ENCODE measurements around the gene FGD6.

The FGD6 gene

DNA sequence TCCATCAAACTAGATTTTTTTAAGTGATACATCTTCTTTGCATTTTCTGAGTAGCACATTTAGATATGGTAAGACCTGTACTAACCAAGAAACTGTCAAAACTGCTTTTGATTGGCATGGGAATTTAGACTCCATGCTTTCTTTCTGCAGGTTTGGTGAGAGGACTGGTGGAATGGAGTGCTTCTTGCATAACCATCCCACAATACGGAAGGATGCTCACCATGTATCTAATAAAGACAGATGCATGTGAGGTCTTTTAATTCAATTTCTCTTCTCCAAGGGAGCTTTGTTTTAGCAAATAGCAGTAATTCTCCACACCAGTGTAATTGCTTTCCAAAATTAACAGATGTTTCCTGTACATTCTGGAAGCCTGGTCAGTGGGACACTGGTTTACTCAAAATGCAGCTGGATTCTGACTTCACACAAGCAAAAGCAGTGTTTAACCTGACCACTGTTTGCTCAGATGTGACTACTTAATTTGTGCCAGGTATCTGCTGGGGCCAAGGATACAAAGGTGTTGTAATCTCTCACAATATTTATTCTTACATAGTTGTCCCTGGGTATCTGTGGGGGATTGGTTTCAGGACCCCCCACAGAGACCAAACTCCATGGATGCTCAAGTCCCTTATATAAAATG is 26.1 kb downstream of the FGD6 start:
- no peak overlapping the region for H3K27ac ChIP-seq (ENCODE audit: low read depth, low read length)
- WGBS (ENCODE audit: extremely low coverage, insufficient coverage, low lambda C conversion rate) = no CpG with 5 or more reads among the region's 1 CpG
- no peak overlapping the region for H3K9ac ChIP-seq (ENCODE audit: low read length)
- no peak overlapping the region for H2BK120ac ChIP-seq (ENCODE audit: low read depth, low read length)
- no peak overlapping the region for H3K4me2 ChIP-seq (ENCODE audit: low read length)
- DNase-seq = no peak
- H2BK5ac ChIP-seq (ENCODE audit: low read length) = no peak overlapping the region
- no peaks in the 10 kb centered on the region for H3K4me1 ChIP-seq (ENCODE audit: control insufficient read depth, low read depth, low read length)
- no peak overlapping the region for H2AK5ac ChIP-seq (ENCODE audit: low read length)
- peaks cover 8% of the 10 kb centered on the region for H3K79me1 ChIP-seq (ENCODE audit: low read length)
- no peaks in the 10 kb centered on the region for H3K36me3 ChIP-seq (ENCODE audit: control insufficient read depth, insufficient read depth, low read length)
- H3K27me3 ChIP-seq (ENCODE audit: insufficient read depth, low read length, poor library complexity) = no peaks in the 10 kb centered on the region
- no peak overlapping the region for H3K18ac ChIP-seq (ENCODE audit: low read length)
- H3K4me3 ChIP-seq (ENCODE audit: low read length) = no peak overlapping the region
- H3K23ac ChIP-seq (ENCODE audit: low read length) = no peak overlapping the region
- no peak overlapping the region for H3K4ac ChIP-seq (ENCODE audit: low read depth, low read length)
- no peak overlapping the region for H2BK15ac ChIP-seq (replicated peaks; ENCODE audit: low read depth)
- H3K56ac ChIP-seq (ENCODE audit: low read length) = no peak overlapping the region
- H4K5ac ChIP-seq (ENCODE audit: low read length) = no peak overlapping the region
- H3K79me2 ChIP-seq (ENCODE audit: control insufficient read depth, insufficient read depth, low read length) = peaks cover 3% of the 10 kb centered on the region
- H4K8ac ChIP-seq (ENCODE audit: low read depth, low read length) = no peak overlapping the region

DNA sequence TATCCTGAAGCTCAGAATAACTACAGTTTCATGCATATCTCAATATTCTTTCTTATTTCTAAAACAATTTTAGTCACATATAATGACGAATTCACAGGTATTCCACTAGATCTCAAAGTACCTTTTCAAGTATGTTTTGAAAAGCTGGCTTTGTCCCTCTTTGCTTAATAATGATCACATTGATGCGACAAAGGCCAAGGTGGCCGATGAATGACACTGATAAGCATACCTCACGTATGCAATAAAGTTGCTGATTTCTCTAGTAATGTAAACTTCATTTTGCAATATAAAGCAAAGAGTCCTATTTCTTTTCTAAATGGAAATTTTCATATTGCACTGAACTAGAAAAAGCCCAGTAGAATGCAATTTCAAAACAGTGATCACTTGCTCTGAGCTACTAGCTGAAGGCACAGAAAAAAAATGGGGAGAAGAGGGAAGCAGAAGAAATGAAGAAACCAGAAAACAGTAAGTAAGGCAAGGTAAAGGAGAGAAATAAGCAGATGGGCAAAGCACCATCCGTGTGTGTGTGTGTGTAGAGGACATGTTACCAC is 29.3 kb downstream of the FGD6 start:
- WGBS (ENCODE audit: extremely low coverage, insufficient coverage, low lambda C conversion rate) = 100% methylated on average over 1 of the region's 5 CpGs
- H2AK5ac ChIP-seq (ENCODE audit: low read length) = no peak overlapping the region
- H3K79me1 ChIP-seq (ENCODE audit: low read length) = peaks cover 9% of the 10 kb centered on the region
- H3K9ac ChIP-seq (ENCODE audit: low read length) = no peak overlapping the region
- no peaks in the 10 kb centered on the region for H3K4me1 ChIP-seq (ENCODE audit: control insufficient read depth, low read depth, low read length)
- no peak overlapping the region for H4K8ac ChIP-seq (ENCODE audit: low read depth, low read length)
- no peak overlapping the region for H3K4ac ChIP-seq (ENCODE audit: low read depth, low read length)
- peak overlapping the region; percentile 12 for H3K56ac ChIP-seq (ENCODE audit: low read length)
- no peak for DNase-seq
- no peak overlapping the region for H2BK5ac ChIP-seq (ENCODE audit: low read length)
- no peak overlapping the region for H3K4me3 ChIP-seq (ENCODE audit: low read length)
- no peaks in the 10 kb centered on the region for H3K36me3 ChIP-seq (ENCODE audit: control insufficient read depth, insufficient read depth, low read length)
- H3K79me2 ChIP-seq (ENCODE audit: control insufficient read depth, insufficient read depth, low read length) = peaks cover 3% of the 10 kb centered on the region
- no peak overlapping the region for H2BK120ac ChIP-seq (ENCODE audit: low read depth, low read length)
- H3K4me2 ChIP-seq (ENCODE audit: low read length) = no peak overlapping the region
- no peaks in the 10 kb centered on the region for H3K27me3 ChIP-seq (ENCODE audit: insufficient read depth, low read length, poor library complexity)
- no peak overlapping the region for H2BK15ac ChIP-seq (replicated peaks; ENCODE audit: low read depth)
- no peak overlapping the region for H3K18ac ChIP-seq (ENCODE audit: low read length)
- H3K27ac ChIP-seq (ENCODE audit: low read depth, low read length) = no peak overlapping the region
- no peak overlapping the region for H4K5ac ChIP-seq (ENCODE audit: low read length)
- no peak overlapping the region for H3K23ac ChIP-seq (ENCODE audit: low read length)

DNA sequence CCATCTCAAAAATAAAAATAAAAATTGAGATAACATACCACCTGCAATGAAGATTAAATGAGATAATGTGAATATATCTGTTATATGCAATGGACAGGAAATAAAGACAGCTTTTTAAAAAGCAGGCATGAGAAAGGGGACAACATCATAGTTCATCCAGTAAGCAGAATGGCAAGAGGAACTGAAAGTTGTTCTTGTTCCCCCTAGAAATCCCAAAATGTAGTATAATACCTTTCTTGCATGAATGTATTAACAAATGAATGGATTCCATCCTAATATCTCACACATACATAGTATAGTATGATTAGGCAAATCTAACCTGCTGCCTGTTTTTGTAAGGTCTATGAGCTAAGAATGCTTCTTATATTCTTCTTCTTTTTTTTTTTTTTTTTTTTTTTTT is 31.4 kb downstream of the FGD6 start:
- no peaks in the 10 kb centered on the region for H3K36me3 ChIP-seq (ENCODE audit: control insufficient read depth, insufficient read depth, low read length)
- no peak overlapping the region for H2AK5ac ChIP-seq (ENCODE audit: low read length)
- H3K4me2 ChIP-seq (ENCODE audit: low read length) = no peak overlapping the region
- no peak overlapping the region for H3K56ac ChIP-seq (ENCODE audit: low read length)
- H3K4me3 ChIP-seq (ENCODE audit: low read length) = no peak overlapping the region
- H2BK120ac ChIP-seq (ENCODE audit: low read depth, low read length) = no peak overlapping the region
- H4K8ac ChIP-seq (ENCODE audit: low read depth, low read length) = no peak overlapping the region
- no peak overlapping the region for H3K4ac ChIP-seq (ENCODE audit: low read depth, low read length)
- H3K18ac ChIP-seq (ENCODE audit: low read length) = no peak overlapping the region
- H3K4me1 ChIP-seq (ENCODE audit: control insufficient read depth, low read depth, low read length) = no peaks in the 10 kb centered on the region
- H2BK5ac ChIP-seq (ENCODE audit: low read length) = no peak overlapping the region
- no peak overlapping the region for H4K5ac ChIP-seq (ENCODE audit: low read length)
- no peaks in the 10 kb centered on the region for H3K27me3 ChIP-seq (ENCODE audit: insufficient read depth, low read length, poor library complexity)
- no peak overlapping the region for H3K23ac ChIP-seq (ENCODE audit: low read length)
- H2BK15ac ChIP-seq (replicated peaks; ENCODE audit: low read depth) = no peak overlapping the region
- no peak for DNase-seq
- H3K27ac ChIP-seq (ENCODE audit: low read depth, low read length) = no peak overlapping the region
- no peak overlapping the region for H3K9ac ChIP-seq (ENCODE audit: low read length)
- H3K79me1 ChIP-seq (ENCODE audit: low read length) = peaks cover 7% of the 10 kb centered on the region
- H3K79me2 ChIP-seq (ENCODE audit: control insufficient read depth, insufficient read depth, low read length) = no peaks in the 10 kb centered on the region

DNA sequence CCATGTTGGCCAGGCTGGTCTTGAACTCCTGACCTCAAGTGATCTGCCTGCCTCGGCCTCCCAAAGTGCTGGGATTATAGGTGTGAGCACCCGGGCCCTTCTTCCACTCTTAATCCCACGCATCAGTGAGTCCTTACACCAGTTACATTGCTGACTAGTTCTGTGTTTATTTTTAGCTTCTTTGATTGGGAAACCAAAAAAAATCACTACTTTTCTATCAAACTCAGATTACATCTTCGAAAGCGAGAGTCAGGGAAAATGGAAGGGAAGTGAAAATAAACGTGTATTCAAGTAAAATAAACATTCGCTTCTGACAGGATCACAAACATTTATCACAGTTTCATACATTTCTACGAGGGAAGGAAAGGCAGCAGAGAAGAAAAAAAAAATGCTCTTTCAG is 32.2 kb downstream of the FGD6 start:
- no peak overlapping the region for H3K4ac ChIP-seq (ENCODE audit: low read depth, low read length)
- H3K4me1 ChIP-seq (ENCODE audit: control insufficient read depth, low read depth, low read length) = no peaks in the 10 kb centered on the region
- no peak for DNase-seq
- no peaks in the 10 kb centered on the region for H3K27me3 ChIP-seq (ENCODE audit: insufficient read depth, low read length, poor library complexity)
- WGBS (ENCODE audit: extremely low coverage, insufficient coverage, low lambda C conversion rate) = no CpG with 5 or more reads among the region's 8 CpGs
- H3K79me1 ChIP-seq (ENCODE audit: low read length) = peaks cover 7% of the 10 kb centered on the region
- no peak overlapping the region for H4K5ac ChIP-seq (ENCODE audit: low read length)
- H3K36me3 ChIP-seq (ENCODE audit: control insufficient read depth, insufficient read depth, low read length) = no peaks in the 10 kb centered on the region
- H3K18ac ChIP-seq (ENCODE audit: low read length) = no peak overlapping the region
- no peak overlapping the region for H3K4me2 ChIP-seq (ENCODE audit: low read length)
- H2BK5ac ChIP-seq (ENCODE audit: low read length) = no peak overlapping the region
- no peak overlapping the region for H2BK120ac ChIP-seq (ENCODE audit: low read depth, low read length)
- H2BK15ac ChIP-seq (replicated peaks; ENCODE audit: low read depth) = no peak overlapping the region
- no peak overlapping the region for H3K23ac ChIP-seq (ENCODE audit: low read length)
- H3K79me2 ChIP-seq (ENCODE audit: control insufficient read depth, insufficient read depth, low read length) = no peaks in the 10 kb centered on the region
- H3K9ac ChIP-seq (ENCODE audit: low read length) = no peak overlapping the region
- H2AK5ac ChIP-seq (ENCODE audit: low read length) = no peak overlapping the region
- no peak overlapping the region for H3K4me3 ChIP-seq (ENCODE audit: low read length)
- H3K27ac ChIP-seq (ENCODE audit: low read depth, low read length) = no peak overlapping the region
- H4K8ac ChIP-seq (ENCODE audit: low read depth, low read length) = no peak overlapping the region
- H3K56ac ChIP-seq (ENCODE audit: low read length) = no peak overlapping the region

GRCh38 chr12:95184121-95184520 is 33.1 kb downstream of the FGD6 start:
- H3K4me1 ChIP-seq (ENCODE audit: control insufficient read depth, low read depth, low read length) = no peaks in the 10 kb centered on the region
- no peak overlapping the region for H4K5ac ChIP-seq (ENCODE audit: low read length)
- no peaks in the 10 kb centered on the region for H3K79me2 ChIP-seq (ENCODE audit: control insufficient read depth, insufficient read depth, low read length)
- H3K79me1 ChIP-seq (ENCODE audit: low read length) = peaks cover 7% of the 10 kb centered on the region
- H3K56ac ChIP-seq (ENCODE audit: low read length) = no peak overlapping the region
- no peak overlapping the region for H2BK120ac ChIP-seq (ENCODE audit: low read depth, low read length)
- H3K18ac ChIP-seq (ENCODE audit: low read length) = no peak overlapping the region
- H3K27me3 ChIP-seq (ENCODE audit: insufficient read depth, low read length, poor library complexity) = no peaks in the 10 kb centered on the region
- H3K23ac ChIP-seq (ENCODE audit: low read length) = no peak overlapping the region
- H2BK5ac ChIP-seq (ENCODE audit: low read length) = no peak overlapping the region
- no peak overlapping the region for H2BK15ac ChIP-seq (replicated peaks; ENCODE audit: low read depth)
- H3K4ac ChIP-seq (ENCODE audit: low read depth, low read length) = no peak overlapping the region
- no peak overlapping the region for H2AK5ac ChIP-seq (ENCODE audit: low read length)
- no peak for DNase-seq
- no peak overlapping the region for H4K8ac ChIP-seq (ENCODE audit: low read depth, low read length)
- H3K4me2 ChIP-seq (ENCODE audit: low read length) = no peak overlapping the region
- no peak overlapping the region for H3K27ac ChIP-seq (ENCODE audit: low read depth, low read length)
- H3K9ac ChIP-seq (ENCODE audit: low read length) = no peak overlapping the region
- no peak overlapping the region for H3K4me3 ChIP-seq (ENCODE audit: low read length)
- H3K36me3 ChIP-seq (ENCODE audit: control insufficient read depth, insufficient read depth, low read length) = no peaks in the 10 kb centered on the region

- Histone ChIP-seq H2BK15ac (replicated peaks; ENCODE audit: low read depth) (no peak overlapping the region), H3K27ac (ENCODE audit: low read depth, low read length) (no peak overlapping the region), H3K56ac (ENCODE audit: low read length) (no peak overlapping the region)
Observed at GRCh38 chr12:95182868-95183415, 34.3 kb downstream of the FGD6 start.

More at GRCh38 chr12:95182868-95183415, 34.3 kb downstream of the FGD6 start:
- H3K36me3 ChIP-seq (ENCODE audit: control insufficient read depth, insufficient read depth, low read length) = no peaks in the 10 kb centered on the region
- no peak overlapping the region for H4K5ac ChIP-seq (ENCODE audit: low read length)
- peaks cover 7% of the 10 kb centered on the region for H3K79me1 ChIP-seq (ENCODE audit: low read length)
- H4K8ac ChIP-seq (ENCODE audit: low read depth, low read length) = no peak overlapping the region
- H3K18ac ChIP-seq (ENCODE audit: low read length) = no peak overlapping the region
- no peak overlapping the region for H2BK5ac ChIP-seq (ENCODE audit: low read length)
- H3K4ac ChIP-seq (ENCODE audit: low read depth, low read length) = no peak overlapping the region
- H3K79me2 ChIP-seq (ENCODE audit: control insufficient read depth, insufficient read depth, low read length) = no peaks in the 10 kb centered on the region
- H3K4me3 ChIP-seq (ENCODE audit: low read length) = no peak overlapping the region
- no peak overlapping the region for H2AK5ac ChIP-seq (ENCODE audit: low read length)
- no peaks in the 10 kb centered on the region for H3K27me3 ChIP-seq (ENCODE audit: insufficient read depth, low read length, poor library complexity)
- no peaks in the 10 kb centered on the region for H3K4me1 ChIP-seq (ENCODE audit: control insufficient read depth, low read depth, low read length)
- DNase-seq = no peak
- no CpG with 5 or more reads among the region's 5 CpGs for WGBS (ENCODE audit: extremely low coverage, insufficient coverage, low lambda C conversion rate)
- H2BK120ac ChIP-seq (ENCODE audit: low read depth, low read length) = no peak overlapping the region
- no peak overlapping the region for H3K4me2 ChIP-seq (ENCODE audit: low read length)
- H3K23ac ChIP-seq (ENCODE audit: low read length) = no peak overlapping the region
- H3K9ac ChIP-seq (ENCODE audit: low read length) = no peak overlapping the region

Data from mesendoderm (in vitro differentiated cells).